NCI-H1436 treated with DMSO at 0.1 percent for 48 hours (cell line): ENCODE measurements around the gene CRADD.
"Not testable (repeated sequence)": the region's sequence is repeated elsewhere in the genome, so short reads cannot be mapped to it uniquely, and the experiment has no call there.

Source experiments
- DNase-seq: peaks from one replicate; lab custom pipeline; 2025; lab: John Stamatoyannopoulos, UW

The CRADD gene

DNA sequence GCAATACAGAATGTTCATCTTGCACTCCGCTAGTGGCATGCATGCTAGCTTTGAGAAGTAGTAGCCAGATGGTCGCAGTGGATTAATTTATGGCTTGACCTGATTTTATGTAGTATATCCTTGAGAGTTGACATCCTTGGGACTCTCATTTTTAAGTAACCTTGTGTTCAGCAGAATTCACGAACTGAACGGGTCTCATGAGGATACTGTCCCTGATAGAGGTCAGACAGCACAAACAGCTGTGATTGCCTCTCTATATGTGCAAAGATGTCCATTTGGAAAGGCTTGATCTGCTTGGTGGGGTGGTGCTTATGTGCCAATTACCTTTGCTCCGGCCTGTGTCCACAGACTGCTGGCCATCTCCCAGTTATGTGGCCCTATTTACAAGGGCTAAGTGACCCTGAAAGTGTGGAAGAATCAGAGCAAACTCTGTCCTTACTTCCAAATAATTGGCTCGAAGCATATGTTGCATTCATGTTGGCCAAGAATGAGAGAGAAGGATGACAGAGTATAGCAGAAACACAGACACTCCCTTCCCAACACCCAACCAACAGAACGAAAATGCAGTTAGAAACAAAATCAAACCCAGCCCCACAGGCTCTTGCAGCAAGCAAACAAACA, 167.1 kb downstream of the CRADD start:
- no peak for DNase-seq

GRCh38 chr12:93846936-93847516, 169.9 kb downstream of the CRADD start:
- no peak for DNase-seq

DNA sequence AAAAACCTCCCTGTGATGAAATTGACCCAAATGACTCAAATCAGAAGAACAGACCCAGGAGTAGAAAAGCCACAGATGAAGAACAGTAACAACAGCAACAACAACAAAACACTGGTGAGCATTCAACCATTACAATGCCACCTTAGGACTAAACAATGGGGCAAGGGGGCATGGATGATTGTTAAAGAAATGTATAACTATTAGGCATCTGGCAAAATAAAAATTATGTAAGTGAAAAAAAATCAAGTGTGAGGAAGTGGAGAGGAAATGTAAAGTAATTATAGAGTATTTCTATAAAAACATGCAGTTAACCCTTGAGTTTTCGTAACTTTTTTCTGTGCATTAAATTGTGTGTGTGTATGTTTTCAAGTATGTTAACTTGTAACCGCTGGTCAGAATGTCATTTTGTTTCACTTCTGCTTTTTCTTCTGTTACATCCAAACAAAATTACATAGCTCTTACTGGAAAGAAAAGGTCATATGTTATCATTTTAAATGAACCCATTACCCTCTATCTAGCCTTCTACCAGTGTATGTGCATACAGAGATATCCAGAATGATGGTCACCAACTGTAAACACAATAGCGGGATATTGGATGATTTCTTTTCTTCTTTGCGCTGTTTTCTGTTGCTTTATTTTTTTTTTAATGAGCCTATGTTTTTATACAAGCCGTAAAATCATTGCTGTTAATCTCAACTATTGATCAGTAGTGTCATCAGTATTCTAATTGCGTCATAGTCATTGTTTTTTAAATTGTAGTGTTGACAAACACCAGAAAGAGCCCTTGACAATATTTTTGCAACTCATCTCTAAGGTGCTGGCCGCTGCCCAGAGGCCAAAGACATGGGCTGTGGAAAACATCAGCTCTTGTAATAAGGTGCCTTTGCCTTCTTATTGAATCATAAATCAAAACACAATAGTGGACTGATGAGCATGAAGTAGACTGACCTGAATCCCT, 170.6 kb downstream of the CRADD start:
- DNase-seq, result no peak

- no peak for DNase-seq
Measured at GRCh38 chr12:93848523-93849101, 171.4 kb downstream of the CRADD start.

GRCh38 chr12:93849946-93850345, 172.8 kb downstream of the CRADD start:
- DNase-seq, result no peak

- DNase-seq, result no peak
Measured at GRCh38 chr12:93850481-93851256, 173.5 kb downstream of the CRADD start.

GRCh38 chr12:93851257-93851671, 174.1 kb downstream of the CRADD start:
- no peak for DNase-seq

DNA sequence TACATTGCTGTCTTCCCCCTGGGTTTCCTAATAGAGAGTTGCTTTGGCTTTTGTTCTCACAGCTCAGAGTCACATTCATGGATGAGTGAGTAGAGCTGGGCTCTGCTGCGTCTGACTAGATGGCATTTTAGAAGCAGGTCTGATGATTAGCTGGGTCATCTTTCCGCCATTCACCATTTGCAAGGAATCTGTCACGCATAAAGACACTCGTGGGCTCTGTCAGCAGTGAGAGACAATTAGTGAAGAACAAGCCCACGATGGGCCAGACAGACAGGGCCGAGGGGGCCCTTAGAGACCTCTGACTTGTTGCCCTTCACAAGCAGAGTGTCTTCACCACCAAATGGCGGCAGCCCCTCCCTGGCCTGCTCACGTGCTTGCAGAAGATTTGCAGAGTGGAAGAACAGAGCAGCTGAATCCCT, 175.0 kb downstream of the CRADD start:
- DNase-seq, result no peak

DNA sequence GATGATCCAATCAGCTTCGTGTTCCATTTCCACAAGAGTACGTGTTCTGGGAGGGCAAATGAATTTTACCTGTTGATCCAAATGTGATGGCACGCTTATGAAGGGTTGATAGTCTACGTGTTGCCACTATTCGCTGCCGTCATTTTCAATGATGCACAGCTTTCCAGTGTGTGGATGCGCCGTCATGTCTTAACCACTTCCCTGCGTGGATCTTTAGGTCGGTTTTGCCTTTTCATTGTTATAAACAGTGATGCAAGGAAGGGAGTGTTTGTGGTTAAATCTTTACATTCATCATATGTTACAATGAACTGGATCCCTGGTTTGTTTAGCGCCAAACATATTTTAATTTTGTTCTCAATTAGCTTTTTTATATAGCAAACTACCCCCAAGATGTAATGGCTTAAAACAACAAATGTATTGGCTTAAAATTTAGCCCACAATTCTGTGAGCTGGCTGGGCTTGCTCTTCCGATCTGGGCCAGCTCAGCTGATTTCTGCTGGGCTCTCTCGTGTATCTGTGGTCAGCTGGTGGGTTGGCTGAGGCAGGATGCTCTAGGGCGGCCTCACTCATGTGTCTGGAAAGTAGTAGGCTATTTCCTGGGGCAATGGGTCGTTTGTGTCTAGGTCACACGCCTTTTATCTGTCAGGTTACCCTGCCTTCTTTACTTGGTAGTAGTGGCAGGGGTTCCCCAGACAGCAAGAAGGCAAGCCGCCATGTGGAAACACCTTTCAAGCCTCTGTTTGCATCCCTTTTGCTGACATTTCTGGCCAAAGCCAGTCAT, 176.7 kb downstream of the CRADD start:
- DNase-seq, result no peak

DNA sequence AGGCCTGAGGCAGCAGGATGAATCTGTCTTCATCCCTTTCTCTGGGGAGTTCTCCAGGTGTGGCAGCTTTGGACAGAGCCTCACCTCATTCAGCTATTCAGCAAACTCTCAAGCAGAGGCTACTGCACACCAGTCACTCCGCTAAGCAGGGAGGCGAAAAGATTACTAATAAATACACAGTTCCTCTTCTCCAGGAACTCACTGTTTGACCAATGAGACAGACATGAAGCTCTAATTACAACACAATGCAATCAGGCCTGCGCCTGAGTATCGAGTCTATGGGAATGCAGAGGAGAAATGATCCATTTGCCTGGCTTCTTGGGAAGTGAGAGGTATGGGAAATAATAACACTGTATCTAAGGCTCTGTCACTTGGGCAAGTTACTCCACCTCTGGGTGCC, 178.1 kb downstream of the CRADD start:
- DNase-seq, result no peak

DNA sequence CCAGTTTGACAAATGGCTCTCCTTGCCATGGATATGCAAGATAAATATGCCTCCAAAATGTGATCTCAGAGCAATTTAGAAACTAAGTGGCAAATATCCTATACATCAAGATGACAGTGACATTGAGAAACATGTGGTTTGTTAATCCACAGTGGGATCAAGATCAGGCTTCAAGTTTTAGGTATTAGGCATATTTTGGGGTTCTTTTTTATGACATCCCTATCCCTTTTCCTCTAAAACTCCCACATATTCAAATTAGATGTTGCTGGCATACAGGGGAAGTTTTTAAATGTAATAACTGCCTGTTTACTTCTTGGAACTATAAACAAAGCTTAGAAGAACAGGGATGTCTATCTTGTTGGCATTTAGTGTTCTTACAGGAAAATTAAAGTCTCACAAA, 179.4 kb downstream of the CRADD start:
- no peak for DNase-seq

- no peak for DNase-seq
Measured at GRCh38 chr12:93857279-93857938, 180.2 kb downstream of the CRADD start.

- no peak for DNase-seq
Measured at GRCh38 chr12:93857991-93858447, 180.8 kb downstream of the CRADD start.

- DNase-seq, result no peak
Measured at GRCh38 chr12:93860668-93861373, 183.6 kb downstream of the CRADD start.

DNA sequence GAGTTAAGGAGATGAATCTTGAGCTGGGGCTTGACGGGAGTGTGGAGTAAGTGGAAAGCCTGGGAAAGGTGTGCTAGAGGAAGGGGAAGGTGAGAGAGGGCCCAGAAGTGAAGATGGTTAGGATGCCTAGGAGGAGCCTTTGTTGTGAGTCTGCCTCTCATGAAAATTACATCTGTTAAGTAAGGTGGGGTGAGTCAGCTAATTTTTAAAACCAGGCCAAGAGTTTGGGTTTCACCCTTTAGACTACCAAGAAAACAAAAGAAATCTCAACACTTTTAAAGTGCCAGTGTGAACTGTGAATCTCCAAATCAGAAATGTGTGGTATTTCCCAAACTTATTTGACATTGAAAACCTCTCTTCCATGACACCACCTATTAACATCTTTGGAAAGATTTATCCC, 185.2 kb downstream of the CRADD start:
- no peak for DNase-seq

- DNase-seq, result no peak
Measured at GRCh38 chr12:93865751-93866150, 188.6 kb downstream of the CRADD start.

DNA sequence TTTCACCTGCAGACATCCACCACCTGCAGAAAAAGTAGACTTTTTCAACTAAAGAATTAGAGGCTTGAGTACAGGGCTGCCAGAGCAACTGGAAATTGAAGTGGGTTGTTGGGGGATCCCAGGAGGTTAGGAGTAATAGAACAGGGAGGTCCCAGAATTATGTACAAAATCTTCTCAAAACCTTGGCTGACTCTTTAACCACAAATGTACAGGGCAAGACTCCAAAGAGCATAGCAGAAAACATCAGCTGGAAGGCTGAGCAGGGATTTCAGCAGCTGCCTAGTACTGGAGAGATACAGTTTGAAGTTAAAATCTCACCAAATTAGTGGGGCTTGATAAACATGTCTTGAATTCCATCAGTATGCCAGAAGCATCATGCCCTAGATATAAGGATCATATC, 191.6 kb downstream of the CRADD start:
- DNase-seq, result no peak

DNA sequence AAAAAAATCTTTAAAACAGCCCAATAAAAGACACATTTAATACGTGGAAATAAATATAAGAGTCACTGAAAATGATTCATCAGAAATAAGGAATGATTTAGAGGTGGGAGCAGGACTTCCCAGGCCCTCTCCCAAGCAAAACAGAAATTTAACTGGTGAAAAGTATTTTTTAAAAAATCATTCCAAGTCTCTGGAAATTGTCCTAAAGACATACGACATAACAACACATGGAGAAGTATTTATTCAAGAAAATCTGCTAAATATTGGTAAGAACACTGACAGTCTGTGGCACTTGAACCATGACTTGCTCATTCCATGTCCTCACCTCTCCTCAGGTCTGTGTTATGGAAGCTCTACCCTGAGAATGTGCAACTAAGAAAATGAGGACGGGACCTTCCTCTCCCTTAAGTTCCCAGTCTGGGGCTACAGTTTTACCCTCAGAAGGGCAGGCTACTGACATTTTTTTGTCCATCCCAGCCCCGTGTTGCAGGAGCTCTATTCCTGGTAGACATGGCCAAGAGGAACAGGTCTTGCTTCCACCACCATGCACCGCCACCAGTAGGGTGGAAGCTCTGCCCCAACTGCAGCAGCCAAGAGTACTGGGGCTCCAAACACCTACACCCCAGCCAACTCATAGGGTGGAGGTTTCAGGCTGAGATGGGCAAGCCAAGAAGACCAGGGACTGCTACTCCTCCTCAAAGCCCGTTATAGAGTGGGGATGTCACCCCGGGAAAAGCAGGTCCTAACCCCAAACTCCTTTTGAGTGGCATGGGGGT, 193.0 kb downstream of the CRADD start:
- DNase-seq, result no peak

DNA sequence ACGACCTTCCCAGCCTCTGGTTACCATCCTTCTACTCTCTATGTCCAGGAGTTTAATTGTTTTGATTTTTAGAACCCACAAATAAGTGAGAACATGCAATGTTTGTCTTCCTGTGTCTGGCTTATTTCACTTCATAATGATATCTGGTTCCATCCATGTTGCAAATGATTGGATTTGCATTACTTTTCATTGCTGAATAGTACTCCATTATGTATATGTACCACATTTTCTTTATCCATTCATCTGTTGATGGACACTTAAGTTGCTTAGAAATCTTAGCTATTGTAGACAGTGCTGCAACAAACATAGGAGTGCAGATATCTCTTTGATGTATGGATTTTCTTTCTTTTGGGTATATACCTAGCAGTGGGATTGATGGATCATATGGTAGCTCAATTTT, 194.4 kb downstream of the CRADD start:
- DNase-seq, result not testable (repeated sequence)
